Colonic mucosa (tissue), 4 donors: ENCODE measurements around the gene ZC3H13. TPM values are rescaled to one million over a fixed set of nuclear protein-coding genes. Genes with fewer than 3 reads are reported as not detected.

Experiments
- DNase-seq: peaks from one replicate; pipeline ENCODE4 v3.0.0-alpha.2; 2020
- H3K27ac ChIP-seq: fragments of 200-600 bp; one replicate; pipeline ENCODE4 v1.8.0; 2021
- H3K27me3 ChIP-seq: fragments of 200-600 bp; one replicate; pipeline ENCODE4 v1.8.0; 2021
- H3K36me3 ChIP-seq: fragments of 200-600 bp; one replicate; pipeline ENCODE4 v1.8.0; 2021
- H3K4me1 ChIP-seq: fragments of 200-600 bp; one replicate; pipeline ENCODE4 v1.8.0; 2021; ENCODE audit warnings: mild to moderate bottlenecking
- H3K4me3 ChIP-seq: fragments of 200-600 bp; one replicate; pipeline ENCODE4 v1.8.0; 2021
- H3K9ac ChIP-seq, 2 donors: one replicate each; pipeline ENCODE4 v1.7.0; 2013; ENCODE audit warnings: control low read depth in 2 of 2, low read depth in 2 of 2, low read length in 2 of 2
- H3K9me3 ChIP-seq: fragments of 200-600 bp; one replicate; pipeline ENCODE4 v1.8.0; 2021
- intact Hi-C: fragments of 100-400 bp; cut with DNase I; formaldehyde crosslinking; loops from one replicate; pipeline ENCODE4 v1.14.1; 2022
- total RNA-seq, 2 donors: library from RNA; stranded (reverse); fragmentation: NEBNext Ultra II Directional in 1 of 2; extraction: Animal tissue kit (Norgen Biotek cat#: 25700) in 1 of 2; gene quantifications; one replicate each; pipeline ENCODE4 v1.2.1, GENCODE V29; 2021
- TF ChIP-seq, protein P1 (sequence below): fragments of 200-600 bp; IDR thresholded peaks from one replicate; pipeline ENCODE4 v1.8.0; 2022; ENCODE audit warnings: antibody characterized with exemption, mild to moderate bottlenecking
- donor health status: healthy.
- donor health status: DM: no; HTN: no; CAD: no.
- donor health status: DM: no; HTN: no; CAD: no.

ZC3H13 gene
- total RNA-seq, 2 donors from 2014 or later, result 23.2 to 37.5 TPM

DNA sequence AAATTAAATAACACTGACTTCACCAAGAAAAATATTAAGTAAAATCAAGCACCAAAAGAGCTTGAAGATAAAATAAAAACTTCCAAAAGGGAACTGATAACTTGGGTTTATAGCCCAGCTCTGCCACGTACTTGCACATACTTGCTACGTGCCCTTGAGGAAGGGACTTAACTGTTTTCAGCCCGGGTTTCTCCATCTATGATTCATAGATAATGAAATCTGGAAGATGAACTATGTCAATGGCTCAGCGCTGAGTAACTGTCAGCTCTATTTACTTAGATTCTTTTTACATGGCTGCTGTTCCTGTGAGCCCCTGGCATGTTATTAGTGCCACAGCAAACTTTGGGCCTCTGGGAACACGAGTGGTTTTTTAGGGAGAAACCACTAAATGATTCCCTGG, 9.6 kb upstream of the ZC3H13 start:
- no peaks in the 10 kb centered on the region for H3K27me3 ChIP-seq
- H3K9ac ChIP-seq, result no peak overlapping the region

DNA sequence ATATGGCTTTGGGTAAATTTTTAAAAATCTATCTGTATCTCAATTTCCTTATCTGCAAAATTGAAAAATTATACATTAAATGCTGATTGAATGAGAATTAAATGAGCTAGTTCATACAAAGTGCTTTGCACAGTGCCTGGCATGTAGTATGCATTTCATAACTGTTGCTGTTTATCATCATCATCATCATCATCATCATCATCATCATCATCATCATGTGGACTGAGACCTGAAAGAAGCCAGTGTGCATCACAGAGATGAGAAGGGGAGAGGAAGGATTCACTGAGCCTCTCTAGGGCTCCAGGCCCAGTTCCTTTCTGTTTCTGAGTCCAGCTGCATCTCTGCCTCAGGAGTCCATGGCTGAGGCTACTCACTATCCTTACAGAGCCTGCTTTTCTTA, 6.9 kb upstream of the ZC3H13 start:
- no peak overlapping the region for H3K9ac ChIP-seq
- no peaks in the 10 kb centered on the region for H3K36me3 ChIP-seq
- no peaks in the 10 kb centered on the region for H3K27me3 ChIP-seq
- DNase-seq, result no peak
- TF ChIP-seq, protein P1, sequence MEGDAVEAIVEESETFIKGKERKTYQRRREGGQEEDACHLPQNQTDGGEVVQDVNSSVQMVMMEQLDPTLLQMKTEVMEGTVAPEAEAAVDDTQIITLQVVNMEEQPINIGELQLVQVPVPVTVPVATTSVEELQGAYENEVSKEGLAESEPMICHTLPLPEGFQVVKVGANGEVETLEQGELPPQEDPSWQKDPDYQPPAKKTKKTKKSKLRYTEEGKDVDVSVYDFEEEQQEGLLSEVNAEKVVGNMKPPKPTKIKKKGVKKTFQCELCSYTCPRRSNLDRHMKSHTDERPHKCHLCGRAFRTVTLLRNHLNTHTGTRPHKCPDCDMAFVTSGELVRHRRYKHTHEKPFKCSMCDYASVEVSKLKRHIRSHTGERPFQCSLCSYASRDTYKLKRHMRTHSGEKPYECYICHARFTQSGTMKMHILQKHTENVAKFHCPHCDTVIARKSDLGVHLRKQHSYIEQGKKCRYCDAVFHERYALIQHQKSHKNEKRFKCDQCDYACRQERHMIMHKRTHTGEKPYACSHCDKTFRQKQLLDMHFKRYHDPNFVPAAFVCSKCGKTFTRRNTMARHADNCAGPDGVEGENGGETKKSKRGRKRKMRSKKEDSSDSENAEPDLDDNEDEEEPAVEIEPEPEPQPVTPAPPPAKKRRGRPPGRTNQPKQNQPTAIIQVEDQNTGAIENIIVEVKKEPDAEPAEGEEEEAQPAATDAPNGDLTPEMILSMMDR, result no peak
- H3K9me3 ChIP-seq, result no peaks in the 10 kb centered on the region
- no peak overlapping the region for H3K27ac ChIP-seq
- no peaks in the 10 kb centered on the region for H3K4me1 ChIP-seq
- no peak overlapping the region for H3K4me3 ChIP-seq
- intact Hi-C loops, result no loop called here

More for the DNA sequence above, 9.6 kb upstream of the ZC3H13 start:
- Histone ChIP-seq H3K27ac (no peak overlapping the region), H3K4me3 (no peak overlapping the region), H3K4me1 (no peaks in the 10 kb centered on the region), H3K36me3 (no peaks in the 10 kb centered on the region), H3K9me3 (no peaks in the 10 kb centered on the region)
- DNase-seq, result no peak
- intact Hi-C loops, result no loop called here
- TF ChIP-seq, protein P1, result no peak

DNA sequence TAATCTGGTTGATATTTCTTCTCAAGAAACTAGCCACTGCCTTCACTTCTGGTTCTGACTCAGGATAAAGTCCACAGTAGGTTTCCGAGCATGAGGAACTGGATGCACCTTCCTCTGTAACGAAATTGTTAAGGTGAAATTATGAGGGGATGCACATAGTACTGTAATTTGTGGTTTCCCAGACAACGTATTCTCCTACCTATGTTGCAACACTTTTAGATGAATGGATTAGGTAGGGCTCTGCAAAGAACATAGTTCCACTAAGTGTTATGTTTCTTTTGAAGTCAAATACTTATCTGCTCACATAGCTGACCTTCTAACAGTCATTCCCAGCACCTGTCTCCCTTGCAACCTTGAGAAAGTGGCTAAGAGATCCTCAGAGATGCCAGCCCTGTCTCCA, 5.7 kb upstream of the ZC3H13 start:
- no peak for DNase-seq
- intact Hi-C loops, result no loop called here
- H3K9me3 ChIP-seq, result no peaks in the 10 kb centered on the region
- no peaks in the 10 kb centered on the region for H3K4me1 ChIP-seq
- H3K36me3 ChIP-seq, result no peaks in the 10 kb centered on the region
- H3K27me3 ChIP-seq, result no peaks in the 10 kb centered on the region
- H3K27ac ChIP-seq, result no peak overlapping the region
- TF ChIP-seq, protein P1, result no peak
- no peak overlapping the region for H3K4me3 ChIP-seq
- no peak overlapping the region for H3K9ac ChIP-seq

DNA sequence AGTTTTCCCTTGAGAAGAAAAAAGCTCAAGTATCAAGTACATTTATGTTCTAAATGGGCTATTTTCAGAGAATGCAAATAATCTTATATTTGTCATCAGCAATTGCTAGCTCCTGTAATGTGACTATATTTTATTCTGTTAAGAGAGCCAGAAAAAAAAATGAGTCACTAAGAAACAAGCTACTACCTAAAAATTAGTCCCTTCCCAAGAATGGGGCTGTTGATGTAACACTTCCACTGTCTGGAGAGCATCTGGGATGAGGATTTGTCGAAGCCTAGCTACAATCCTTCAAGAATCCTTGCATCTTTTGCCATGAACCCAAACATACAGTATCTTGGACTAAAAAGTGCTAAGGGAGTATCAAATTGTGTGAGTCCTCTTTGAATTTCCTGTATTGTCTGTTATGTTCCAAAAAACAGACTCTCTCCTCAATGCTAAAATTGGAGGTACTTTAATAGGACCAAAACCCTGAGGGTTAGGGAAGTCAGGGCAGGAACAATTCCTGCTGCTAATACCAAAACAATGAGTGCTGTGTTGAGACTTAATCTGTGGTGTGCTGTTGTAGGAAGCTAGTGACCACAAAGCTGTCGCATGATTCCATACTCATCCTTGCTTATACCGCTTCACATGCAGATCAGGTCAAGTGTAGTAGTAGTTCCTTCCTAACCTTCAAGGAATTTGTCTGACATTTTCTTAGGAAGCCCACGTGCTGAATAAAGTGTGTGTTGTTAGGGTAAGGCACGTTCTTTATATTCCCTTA, 4.9 kb upstream of the ZC3H13 start:
- no peak overlapping the region for H3K4me3 ChIP-seq
- H3K27me3 ChIP-seq, result no peaks in the 10 kb centered on the region
- no peak for DNase-seq
- intact Hi-C loops, result no loop called here
- H3K36me3 ChIP-seq, result no peaks in the 10 kb centered on the region
- no peaks in the 10 kb centered on the region for H3K9me3 ChIP-seq
- no peak overlapping the region for H3K9ac ChIP-seq
- H3K4me1 ChIP-seq, result no peaks in the 10 kb centered on the region
- TF ChIP-seq, protein P1, result no peak
- H3K27ac ChIP-seq, result no peak overlapping the region

DNA sequence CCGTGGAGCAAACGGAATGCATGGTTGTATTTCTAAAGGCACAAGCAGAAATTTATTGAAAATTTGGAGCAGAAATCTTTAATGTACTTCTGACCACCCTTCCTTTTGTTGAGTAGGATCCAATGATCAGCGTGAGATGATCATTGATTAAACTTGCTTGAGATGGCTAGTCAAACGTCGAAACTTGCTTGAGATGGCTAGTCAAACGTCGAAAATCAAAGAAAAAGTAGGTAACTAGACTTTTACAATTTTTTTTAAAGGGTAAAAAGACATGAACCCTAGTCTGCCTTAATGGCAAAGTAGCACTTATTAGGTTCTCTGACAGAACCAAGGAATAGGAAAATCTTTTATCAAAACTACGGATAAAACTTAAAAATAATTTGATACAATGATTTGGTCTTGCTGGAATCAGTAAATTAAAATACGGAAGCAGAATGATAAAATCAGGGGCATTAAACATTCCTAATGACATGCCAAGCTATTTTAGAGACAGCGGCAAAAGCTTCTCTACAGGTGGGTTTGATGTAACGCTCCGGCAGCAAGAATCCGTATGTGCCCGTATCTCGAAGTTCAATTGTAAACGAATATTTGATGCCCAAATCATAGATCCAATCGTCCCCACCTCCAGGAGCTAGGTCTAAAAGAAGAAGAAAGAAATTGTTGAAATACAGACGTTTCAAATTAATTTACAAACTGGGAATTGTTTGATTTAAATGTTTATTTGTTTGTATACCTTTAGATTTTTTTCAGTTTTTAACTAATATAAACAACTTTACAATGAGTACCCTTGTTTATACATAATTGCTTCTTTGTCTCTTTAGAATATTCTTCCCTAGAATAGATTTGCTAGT, 841 bp upstream of the ZC3H13 start:
- Histone ChIP-seq H3K4me1 (peaks cover 7% of the 10 kb centered on the region), H3K9ac (peak overlapping the region; percentile 36 to 84), H3K36me3 (no peaks in the 10 kb centered on the region), H3K4me3 (peak overlapping the region; percentile 76), H3K9me3 (no peaks in the 10 kb centered on the region), H3K27ac (no peak overlapping the region), H3K27me3 (no peaks in the 10 kb centered on the region)
- TF ChIP-seq, protein P1, result no peak
- no peak for DNase-seq
- intact Hi-C loops, result no loop called here
